WTC11 (cell line): ENCODE measurements around the gene AKR1C8.

Experiments used
- CBFB ChIP-seq: sonication (generic); formaldehyde crosslinking; IDR thresholded peaks from 2 replicates; pipeline ENCODE4 v1.8.1; 2022; ENCODE audit warnings: mild to moderate bottlenecking, low read depth, missing genetic modification reagents
- CREB1 ChIP-seq: sonication (generic); formaldehyde crosslinking; IDR thresholded peaks from 2 replicates; pipeline ENCODE4 v1.8.0; 2023; ENCODE audit warnings: mild to moderate bottlenecking, missing genetic modification reagents
- NR3C1 ChIP-seq: sonication (generic); formaldehyde crosslinking; conservative IDR thresholded peaks from 2 replicates; pipeline ENCODE4 v1.8.1; 2023; ENCODE audit warnings: low read depth, mild to moderate bottlenecking, missing genetic modification reagents
- TF ChIP-seq, protein P1 (sequence below): sonication (generic); formaldehyde crosslinking; IDR thresholded peaks from 2 replicates; pipeline ENCODE4 v1.8.1; 2023; ENCODE audit warnings: mild to moderate bottlenecking, missing genetic modification reagents, borderline replicate concordance
- TF ChIP-seq, protein P2 (sequence below): fragments of 200-600 bp; IDR thresholded peaks from 2 replicates; pipeline ENCODE4 v1.8.0; 2022; ENCODE audit warnings: antibody characterized with exemption

DNA sequence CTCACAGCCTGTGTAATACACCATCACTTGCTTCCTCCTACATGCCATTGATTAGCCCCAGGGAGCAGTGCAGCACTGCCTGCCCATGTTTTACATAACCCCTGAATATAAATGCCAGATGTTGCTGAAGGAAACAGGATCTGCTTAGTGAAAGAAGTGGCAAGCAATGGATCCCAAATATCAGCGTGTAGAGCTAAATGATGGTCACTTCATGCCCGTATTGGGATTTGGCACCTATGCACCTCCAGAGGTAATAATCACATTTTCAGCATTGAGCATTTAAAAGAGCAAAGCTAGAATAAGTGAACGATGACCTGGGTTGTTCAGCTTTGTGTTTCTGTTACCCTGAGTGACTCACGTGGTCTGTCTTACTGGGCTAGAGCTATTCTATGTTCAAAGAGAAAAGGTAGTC is 11.8 kb upstream of the AKR1C8 start, which contains the start of gene AKR1C4:
- TF ChIP-seq CBFB (CRISPR knock-in tag) (no peak), CREB1 (CRISPR knock-in tag) (no peak), NR3C1 (CRISPR knock-in tag) (no peak)
- TF ChIP-seq, protein P1, sequence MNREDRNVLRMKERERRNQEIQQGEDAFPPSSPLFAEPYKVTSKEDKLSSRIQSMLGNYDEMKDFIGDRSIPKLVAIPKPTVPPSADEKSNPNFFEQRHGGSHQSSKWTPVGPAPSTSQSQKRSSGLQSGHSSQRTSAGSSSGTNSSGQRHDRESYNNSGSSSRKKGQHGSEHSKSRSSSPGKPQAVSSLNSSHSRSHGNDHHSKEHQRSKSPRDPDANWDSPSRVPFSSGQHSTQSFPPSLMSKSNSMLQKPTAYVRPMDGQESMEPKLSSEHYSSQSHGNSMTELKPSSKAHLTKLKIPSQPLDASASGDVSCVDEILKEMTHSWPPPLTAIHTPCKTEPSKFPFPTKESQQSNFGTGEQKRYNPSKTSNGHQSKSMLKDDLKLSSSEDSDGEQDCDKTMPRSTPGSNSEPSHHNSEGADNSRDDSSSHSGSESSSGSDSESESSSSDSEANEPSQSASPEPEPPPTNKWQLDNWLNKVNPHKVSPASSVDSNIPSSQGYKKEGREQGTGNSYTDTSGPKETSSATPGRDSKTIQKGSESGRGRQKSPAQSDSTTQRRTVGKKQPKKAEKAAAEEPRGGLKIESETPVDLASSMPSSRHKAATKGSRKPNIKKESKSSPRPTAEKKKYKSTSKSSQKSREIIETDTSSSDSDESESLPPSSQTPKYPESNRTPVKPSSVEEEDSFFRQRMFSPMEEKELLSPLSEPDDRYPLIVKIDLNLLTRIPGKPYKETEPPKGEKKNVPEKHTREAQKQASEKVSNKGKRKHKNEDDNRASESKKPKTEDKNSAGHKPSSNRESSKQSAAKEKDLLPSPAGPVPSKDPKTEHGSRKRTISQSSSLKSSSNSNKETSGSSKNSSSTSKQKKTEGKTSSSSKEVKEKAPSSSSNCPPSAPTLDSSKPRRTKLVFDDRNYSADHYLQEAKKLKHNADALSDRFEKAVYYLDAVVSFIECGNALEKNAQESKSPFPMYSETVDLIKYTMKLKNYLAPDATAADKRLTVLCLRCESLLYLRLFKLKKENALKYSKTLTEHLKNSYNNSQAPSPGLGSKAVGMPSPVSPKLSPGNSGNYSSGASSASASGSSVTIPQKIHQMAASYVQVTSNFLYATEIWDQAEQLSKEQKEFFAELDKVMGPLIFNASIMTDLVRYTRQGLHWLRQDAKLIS (CRISPR knock-in tag) = no peak
- TF ChIP-seq, protein P2, sequence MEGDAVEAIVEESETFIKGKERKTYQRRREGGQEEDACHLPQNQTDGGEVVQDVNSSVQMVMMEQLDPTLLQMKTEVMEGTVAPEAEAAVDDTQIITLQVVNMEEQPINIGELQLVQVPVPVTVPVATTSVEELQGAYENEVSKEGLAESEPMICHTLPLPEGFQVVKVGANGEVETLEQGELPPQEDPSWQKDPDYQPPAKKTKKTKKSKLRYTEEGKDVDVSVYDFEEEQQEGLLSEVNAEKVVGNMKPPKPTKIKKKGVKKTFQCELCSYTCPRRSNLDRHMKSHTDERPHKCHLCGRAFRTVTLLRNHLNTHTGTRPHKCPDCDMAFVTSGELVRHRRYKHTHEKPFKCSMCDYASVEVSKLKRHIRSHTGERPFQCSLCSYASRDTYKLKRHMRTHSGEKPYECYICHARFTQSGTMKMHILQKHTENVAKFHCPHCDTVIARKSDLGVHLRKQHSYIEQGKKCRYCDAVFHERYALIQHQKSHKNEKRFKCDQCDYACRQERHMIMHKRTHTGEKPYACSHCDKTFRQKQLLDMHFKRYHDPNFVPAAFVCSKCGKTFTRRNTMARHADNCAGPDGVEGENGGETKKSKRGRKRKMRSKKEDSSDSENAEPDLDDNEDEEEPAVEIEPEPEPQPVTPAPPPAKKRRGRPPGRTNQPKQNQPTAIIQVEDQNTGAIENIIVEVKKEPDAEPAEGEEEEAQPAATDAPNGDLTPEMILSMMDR = no peak
